ENCODE measurements around the gene C19orf81. TPM values are rescaled to one million over a fixed set of nuclear protein-coding genes. Genes with fewer than 3 reads are reported as not detected.

Gene C19orf81
- polyA plus RNA-seq, 6 donors from 2014 or later, result 1.1 to 1.2 TPM; not detected in 4

GRCh38 chr19:50679177-50680125 is 30.2 kb downstream of the C19orf81 start:
- H3K9me3 Mint-ChIP-seq, result peaks cover 0 to 18% (median 9%) of the 10 kb centered on the region in 7 donors
- H3K4me3 Mint-ChIP-seq, result peak overlapping the region in 7 of 8 donors; percentile 67 to 87 (median 82)
- peak overlapping the region; percentile 95 to 99 (median 98) for H3K27ac Mint-ChIP-seq
- peak; percentile 96 to 98 for ATAC-seq (ENCODE audit: low read depth in 2 of 2)
- peaks cover 20 to 25% (median 22%) of the 10 kb centered on the region in 3 donors for H3K4me1 Mint-ChIP-seq
- H3K36me3 Mint-ChIP-seq, result peaks cover 0 to 27% of the 10 kb centered on the region in 2 donors
- peaks cover 16 to 40% (median 20%) of the 10 kb centered on the region in 3 donors for H3K27me3 Mint-ChIP-seq
- peak; percentile 85 for DNase-seq

GRCh38 chr19:50686310-50687032 is 37.2 kb downstream of the C19orf81 start:
- peaks cover 0 to 22% of the 10 kb centered on the region in 2 donors for H3K36me3 Mint-ChIP-seq
- no peak overlapping the region for H3K27ac Mint-ChIP-seq
- peaks cover 0 to 4% (median 0%) of the 10 kb centered on the region in 7 donors for H3K9me3 Mint-ChIP-seq
- no peak overlapping the region for H3K4me3 Mint-ChIP-seq
- H3K27me3 Mint-ChIP-seq, result peaks cover 37 to 71% (median 52%) of the 10 kb centered on the region in 3 donors
- no peak for DNase-seq
- no peak for ATAC-seq (ENCODE audit: low read depth in 2 of 2)
- H3K4me1 Mint-ChIP-seq, result peaks cover 0 to 5% (median 0%) of the 10 kb centered on the region in 3 donors

GRCh38 chr19:50688766-50689165 is 39.5 kb downstream of the C19orf81 start:
- H3K4me1 Mint-ChIP-seq, result peaks cover 0 to 13% (median under 1%) of the 10 kb centered on the region in 3 donors
- no peak for DNase-seq
- no peak overlapping the region for H3K4me3 Mint-ChIP-seq
- ATAC-seq (ENCODE audit: low read depth in 2 of 2), result no peak
- H3K9me3 Mint-ChIP-seq, result peaks cover 0 to 6% (median 0%) of the 10 kb centered on the region in 7 donors
- H3K27me3 Mint-ChIP-seq, result peaks cover 42 to 81% (median 72%) of the 10 kb centered on the region in 3 donors
- H3K36me3 Mint-ChIP-seq, result peaks cover 0 to 23% of the 10 kb centered on the region in 2 donors
- no peak overlapping the region for H3K27ac Mint-ChIP-seq

GRCh38 chr19:50690439-50690838 is 41.2 kb downstream of the C19orf81 start:
- peaks cover 3 to 9% (median 8%) of the 10 kb centered on the region in 3 donors for H3K4me1 Mint-ChIP-seq
- DNase-seq (no peak), ATAC-seq (ENCODE audit: low read depth in 2 of 2) (no peak)
- no peak overlapping the region for H3K27ac Mint-ChIP-seq
- peaks cover 36 to 76% (median 63%) of the 10 kb centered on the region in 3 donors for H3K27me3 Mint-ChIP-seq
- H3K4me3 Mint-ChIP-seq, result no peak overlapping the region
- H3K9me3 Mint-ChIP-seq, result peaks cover 0 to 5% (median 0%) of the 10 kb centered on the region in 7 donors
- peaks cover 0 to 23% of the 10 kb centered on the region in 2 donors for H3K36me3 Mint-ChIP-seq

- peaks cover 5 to 9% (median 8%) of the 10 kb centered on the region in 3 donors for H3K4me1 Mint-ChIP-seq
- peak overlapping the region in 1 of 6 donors; percentile 10 for H3K27ac Mint-ChIP-seq
- H3K27me3 Mint-ChIP-seq, result peaks cover 42 to 80% (median 74%) of the 10 kb centered on the region in 3 donors
- peak overlapping the region in 1 of 8 donors; percentile 47 for H3K4me3 Mint-ChIP-seq
- no peak for DNase-seq
- H3K36me3 Mint-ChIP-seq, result peaks cover 0 to 15% of the 10 kb centered on the region in 2 donors
- H3K9me3 Mint-ChIP-seq, result peaks cover 0 to 5% (median 0%) of the 10 kb centered on the region in 7 donors
- ATAC-seq (ENCODE audit: low read depth in 2 of 2), result no peak
These were observed 44.1 kb downstream of the C19orf81 start for GRCh38 chr19:50693064-50693975.

GRCh38 chr19:50694815-50695145 is 45.5 kb downstream of the C19orf81 start:
- Mint-ChIP-seq H3K27ac (no peak overlapping the region), H3K4me1 (peaks cover 5 to 9% (median 8%) of the 10 kb centered on the region in 3 donors), H3K4me3 (no peak overlapping the region), H3K27me3 (peaks cover 48 to 86% (median 80%) of the 10 kb centered on the region in 3 donors), H3K36me3 (peaks cover 0 to 16% of the 10 kb centered on the region in 2 donors), H3K9me3 (peaks cover 0 to 5% (median 0%) of the 10 kb centered on the region in 7 donors)
- DNase-seq, result no peak
- no peak for ATAC-seq (ENCODE audit: low read depth in 2 of 2)

GRCh38 chr19:50695251-50696093 is 46.2 kb downstream of the C19orf81 start:
- H3K36me3 Mint-ChIP-seq, result peaks cover 0 to 16% of the 10 kb centered on the region in 2 donors
- H3K27me3 Mint-ChIP-seq, result peaks cover 48 to 88% (median 81%) of the 10 kb centered on the region in 3 donors
- H3K4me3 Mint-ChIP-seq, result no peak overlapping the region
- H3K27ac Mint-ChIP-seq, result peak overlapping the region in 1 of 6 donors; percentile 57
- peaks cover 5 to 9% (median 8%) of the 10 kb centered on the region in 3 donors for H3K4me1 Mint-ChIP-seq
- ATAC-seq (ENCODE audit: low read depth in 2 of 2) (peak in 1 of 2 donors; percentile 40), DNase-seq (no peak)
- H3K9me3 Mint-ChIP-seq, result peaks cover 0 to 5% (median 0%) of the 10 kb centered on the region in 7 donors

GRCh38 chr19:50696094-50696483 is 46.8 kb downstream of the C19orf81 start:
- ATAC-seq (ENCODE audit: low read depth in 2 of 2) (no peak), DNase-seq (no peak)
- H3K4me3 Mint-ChIP-seq, result no peak overlapping the region
- peaks cover 48 to 88% (median 79%) of the 10 kb centered on the region in 3 donors for H3K27me3 Mint-ChIP-seq
- peaks cover 0 to 16% of the 10 kb centered on the region in 2 donors for H3K36me3 Mint-ChIP-seq
- H3K4me1 Mint-ChIP-seq, result peaks cover 5 to 9% (median 8%) of the 10 kb centered on the region in 3 donors
- peaks cover 0 to 5% (median 0%) of the 10 kb centered on the region in 7 donors for H3K9me3 Mint-ChIP-seq
- H3K27ac Mint-ChIP-seq, result peak overlapping the region in 1 of 6 donors; percentile 57

GRCh38 chr19:50697414-50698124 is 48.3 kb downstream of the C19orf81 start:
- ATAC-seq (ENCODE audit: low read depth in 2 of 2), result no peak
- Mint-ChIP-seq H3K4me3 (no peak overlapping the region), H3K27ac (no peak overlapping the region), H3K9me3 (peaks cover 0 to 5% (median 0%) of the 10 kb centered on the region in 7 donors), H3K4me1 (peaks cover 5 to 8% (median 6%) of the 10 kb centered on the region in 3 donors), H3K27me3 (peaks cover 43 to 80% (median 74%) of the 10 kb centered on the region in 3 donors), H3K36me3 (peaks cover 0 to 16% of the 10 kb centered on the region in 2 donors)
- DNase-seq, result no peak

- peaks cover 47 to 72% (median 64%) of the 10 kb centered on the region in 3 donors for H3K27me3 Mint-ChIP-seq
These were observed 52.2 kb downstream of the C19orf81 start for GRCh38 chr19:50701367-50701985.

More at GRCh38 chr19:50701367-50701985, 52.2 kb downstream of the C19orf81 start:
- Mint-ChIP-seq H3K9me3 (peaks cover 0 to 5% (median 0%) of the 10 kb centered on the region in 7 donors), H3K4me3 (no peak overlapping the region), H3K4me1 (peaks cover 0 to 7% (median 0%) of the 10 kb centered on the region in 3 donors), H3K27ac (no peak overlapping the region), H3K36me3 (peaks cover 0 to 8% of the 10 kb centered on the region in 2 donors)
- DNase-seq (no peak), ATAC-seq (ENCODE audit: low read depth in 2 of 2) (no peak)

All from naive B cell (primary cell).